Astrocyte (in vitro differentiated cells and primary cell): ENCODE measurements around the gene PITPNB. TPM values are rescaled to one million over a fixed set of nuclear protein-coding genes. Genes with fewer than 3 reads are reported as not detected.

Experiments used
- DNase-seq: peaks from one replicate; pipeline ENCODE4 v3.0.0-alpha.2; 2010; ENCODE audit warnings: low read depth
- FAIRE-seq: peaks from 2 replicates; lab custom pipeline; 2011; peaks lifted over from hg19 to GRCh38; lab: Jason Lieb, UNC
- H2AFZ ChIP-seq: 2 replicates; pipeline ENCODE4 v1.6.0; 2012; ENCODE audit warnings: low read depth, low read length, inconsistent platforms
- H3K27ac ChIP-seq: 2 replicates; pipeline ENCODE4 v1.5.1; 2011; ENCODE audit warnings: low read depth, low read length, inconsistent platforms
- H3K27me3 ChIP-seq: 2 replicates; pipeline ENCODE4 v1.6.0; 2011; ENCODE audit warnings: low read length, inconsistent platforms; ENCODE audit not compliant: insufficient read depth
- H3K36me3 ChIP-seq: 2 replicates; pipeline ENCODE4 v1.5.1; 2011; ENCODE audit warnings: low read length, inconsistent platforms; ENCODE audit not compliant: insufficient read depth
- H3K4me1 ChIP-seq: 2 replicates; pipeline ENCODE4 v1.5.1; 2011; ENCODE audit warnings: low read length, inconsistent platforms; ENCODE audit not compliant: insufficient read depth
- H3K4me2 ChIP-seq: 2 replicates; pipeline ENCODE4 v1.6.0; 2012; ENCODE audit warnings: low read length, inconsistent platforms
- H3K4me3 ChIP-seq: 2 replicates; pipeline ENCODE4 v1.5.1; 2011; ENCODE audit warnings: low read depth, mild to moderate bottlenecking, low read length, inconsistent platforms; ENCODE audit not compliant: insufficient read depth
- H3K79me2 ChIP-seq: 2 replicates; pipeline ENCODE4 v1.6.0; 2012; ENCODE audit warnings: mild to moderate bottlenecking, low read length, inconsistent platforms; ENCODE audit not compliant: insufficient read depth
- H3K9ac ChIP-seq: 2 replicates; pipeline ENCODE4 v1.6.0; 2012; ENCODE audit warnings: mild to moderate bottlenecking, low read length, inconsistent platforms
- H3K9me3 ChIP-seq: 2 replicates; pipeline ENCODE4 v1.5.1; 2012; ENCODE audit warnings: low read depth, mild to moderate bottlenecking, low read length, inconsistent platforms; ENCODE audit not compliant: insufficient read depth
- H4K20me1 ChIP-seq: 2 replicates; pipeline ENCODE4 v1.6.0; 2012; ENCODE audit warnings: low read length, inconsistent platforms; ENCODE audit not compliant: insufficient read depth
- H3K27ac Mint-ChIP-seq: one replicate; pipeline ENCODE4 v1.8.0; 2021; ENCODE audit warnings: mild to moderate bottlenecking, mixed read lengths; ENCODE audit not compliant: unreplicated experiment
- H3K27me3 Mint-ChIP-seq: one replicate; pipeline ENCODE4 v1.8.0; 2021; ENCODE audit warnings: low read depth, mixed read lengths; ENCODE audit not compliant: unreplicated experiment
- H3K36me3 Mint-ChIP-seq: one replicate; pipeline ENCODE4 v1.8.0; 2021; ENCODE audit warnings: low read depth, mixed read lengths; ENCODE audit not compliant: unreplicated experiment
- H3K4me1 Mint-ChIP-seq: one replicate; pipeline ENCODE4 v1.8.0; 2021; ENCODE audit warnings: low read depth, mixed read lengths; ENCODE audit not compliant: unreplicated experiment
- H3K4me3 Mint-ChIP-seq: one replicate; pipeline ENCODE4 v1.8.0; 2021; ENCODE audit warnings: mild to moderate bottlenecking, moderate library complexity, mixed read lengths; ENCODE audit not compliant: unreplicated experiment
- H3K9me3 Mint-ChIP-seq: one replicate; pipeline ENCODE4 v1.8.0; 2021; ENCODE audit warnings: mild to moderate bottlenecking, mixed read lengths; ENCODE audit not compliant: unreplicated experiment
- CTCF ChIP-seq: IDR thresholded peaks from 2 replicates; pipeline ENCODE4 v1.5.1; 2011; ENCODE audit warnings: low read depth, mild to moderate bottlenecking, inconsistent platforms, low read length, moderate library complexity; ENCODE audit not compliant: insufficient read depth
- EZH2 ChIP-seq: IDR thresholded peaks from 2 replicates; pipeline ENCODE4 v1.6.1; 2012; ENCODE audit warnings: mild to moderate bottlenecking, low read length, inconsistent platforms; ENCODE audit not compliant: insufficient read depth
- total RNA-seq: library from RNA; stranded (reverse); gene quantifications from 2 replicates; pipeline ENCODE4 v1.2.1, GENCODE V29; 2021

Gene PITPNB
- total RNA-seq, 1 donor from 2014 or later = 90.6 TPM

- Histone ChIP-seq H3K9me3 (no peaks in the 10 kb centered on the region), H3K79me2 (no peaks in the 10 kb centered on the region), H3K4me3 (no peak overlapping the region), H3K4me1 (no peaks in the 10 kb centered on the region), H3K9ac (no peak overlapping the region), H4K20me1 (no peaks in the 10 kb centered on the region), H3K27me3 (no peaks in the 10 kb centered on the region), H3K36me3 (no peaks in the 10 kb centered on the region), H3K27ac (no peak overlapping the region), H3K4me2 (no peak overlapping the region), H2AFZ (no peak overlapping the region)
- DNase-seq (no peak), FAIRE-seq (no peak)
- Mint-ChIP-seq H3K36me3 (no peaks in the 10 kb centered on the region), H3K27me3 (no peaks in the 10 kb centered on the region), H3K9me3 (no peaks in the 10 kb centered on the region), H3K4me1 (peaks cover 10% of the 10 kb centered on the region), H3K4me3 (no peak overlapping the region), H3K27ac (no peak overlapping the region)
- TF ChIP-seq CTCF (no peak), EZH2 (no peak)
Measured at GRCh38 chr22:27961182-27961581, 42.1 kb upstream of the PITPNB start.

GRCh38 chr22:27959335-27960090 is 40.5 kb upstream of the PITPNB start:
- Histone ChIP-seq H3K36me3 (no peaks in the 10 kb centered on the region), H3K79me2 (no peaks in the 10 kb centered on the region), H3K9ac (no peak overlapping the region), H3K27me3 (no peaks in the 10 kb centered on the region), H3K27ac (no peak overlapping the region), H4K20me1 (no peaks in the 10 kb centered on the region), H3K9me3 (no peaks in the 10 kb centered on the region), H3K4me3 (no peak overlapping the region), H3K4me2 (no peak overlapping the region), H2AFZ (no peak overlapping the region), H3K4me1 (no peaks in the 10 kb centered on the region)
- Mint-ChIP-seq H3K27me3 (no peaks in the 10 kb centered on the region), H3K4me3 (no peak overlapping the region), H3K36me3 (no peaks in the 10 kb centered on the region), H3K4me1 (peaks cover 2% of the 10 kb centered on the region), H3K27ac (no peak overlapping the region), H3K9me3 (no peaks in the 10 kb centered on the region)
- DNase-seq (no peak), FAIRE-seq (no peak)
- TF ChIP-seq EZH2 (no peak), CTCF (no peak)

DNA sequence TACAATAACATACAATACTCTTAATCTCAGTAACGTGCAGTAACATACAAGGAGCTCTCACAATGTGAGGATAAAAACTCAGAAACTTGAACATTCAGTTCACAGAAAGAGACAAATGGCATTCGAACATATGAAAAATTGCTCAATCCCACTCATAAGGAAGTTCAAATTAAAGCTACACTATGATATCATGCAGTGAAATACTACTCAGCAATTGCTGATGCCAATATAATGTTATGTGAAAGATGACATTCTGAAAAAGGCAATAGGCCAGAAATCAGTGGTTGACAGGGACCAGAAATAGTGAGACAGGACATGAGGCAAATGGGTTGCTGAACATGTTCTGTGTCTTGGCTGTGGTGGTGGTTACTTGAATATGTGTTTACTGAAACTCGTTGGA is 33.7 kb upstream of the PITPNB start:
- no peaks in the 10 kb centered on the region for H3K9me3 Mint-ChIP-seq
- no peak overlapping the region for H3K27ac Mint-ChIP-seq
- Histone ChIP-seq H2AFZ (no peak overlapping the region), H3K36me3 (no peaks in the 10 kb centered on the region), H3K79me2 (no peaks in the 10 kb centered on the region), H3K9me3 (no peaks in the 10 kb centered on the region), H3K9ac (no peak overlapping the region), H3K4me1 (no peaks in the 10 kb centered on the region), H4K20me1 (no peaks in the 10 kb centered on the region), H3K4me2 (no peak overlapping the region), H3K27me3 (no peaks in the 10 kb centered on the region), H3K27ac (no peak overlapping the region), H3K4me3 (no peak overlapping the region)
- H3K4me1 Mint-ChIP-seq = no peaks in the 10 kb centered on the region
- no peaks in the 10 kb centered on the region for H3K27me3 Mint-ChIP-seq
- DNase-seq (no peak), FAIRE-seq (peak; percentile 81)
- H3K4me3 Mint-ChIP-seq = no peak overlapping the region
- TF ChIP-seq EZH2 (no peak), CTCF (no peak)
- H3K36me3 Mint-ChIP-seq = no peaks in the 10 kb centered on the region
